NCI-H1694 (cell line): ENCODE data around the gene TSPAN10.

Experiments used
- DNase-seq: peaks from one replicate; lab custom pipeline; 2025; lab: John Stamatoyannopoulos, UW

The TSPAN10 gene

GRCh38 chr17:81635431-81635830, 1.6 kb upstream of the TSPAN10 start:
- no peak for DNase-seq

GRCh38 chr17:81635973-81636504, 957 bp upstream of the TSPAN10 start:
- DNase-seq = no peak

GRCh38 chr17:81638683-81639082, 1.7 kb downstream of the TSPAN10 start:
- DNase-seq = no peak

GRCh38 chr17:81640011-81640410, 3.0 kb downstream of the TSPAN10 start:
- DNase-seq = no peak

DNA sequence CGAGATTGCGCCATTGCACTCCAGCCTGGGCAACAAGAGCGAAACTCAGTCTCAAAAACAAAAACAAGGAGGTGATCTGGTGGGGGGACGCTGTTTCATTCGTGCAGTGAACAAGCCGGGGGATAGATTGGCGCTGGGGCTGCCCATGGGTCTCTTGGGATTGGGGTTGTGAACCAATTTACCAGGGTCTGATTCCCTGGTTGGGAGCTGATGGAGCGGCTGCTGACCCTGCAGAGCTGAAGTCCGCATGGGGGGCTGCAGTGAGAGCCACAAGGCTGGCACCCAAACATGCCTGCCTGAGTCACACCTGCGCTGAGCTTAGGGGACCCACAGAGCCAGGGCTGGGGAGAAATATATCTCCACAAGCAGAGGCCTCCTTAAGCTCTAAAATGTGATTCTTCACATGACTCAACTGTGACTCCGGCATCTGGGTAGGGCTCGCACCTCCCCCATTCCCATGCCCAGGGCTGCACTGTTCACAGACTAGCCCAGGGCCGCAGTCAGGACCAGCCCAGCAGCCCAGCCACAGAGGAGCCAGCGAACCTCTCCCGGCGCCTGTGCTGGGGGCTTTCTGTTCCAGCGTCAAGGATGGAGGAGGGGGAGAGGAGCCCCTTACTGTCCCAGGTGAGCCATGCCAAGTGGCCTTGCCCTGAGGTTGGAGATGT, 5.0 kb downstream of the TSPAN10 start:
- DNase-seq = no peak

DNA sequence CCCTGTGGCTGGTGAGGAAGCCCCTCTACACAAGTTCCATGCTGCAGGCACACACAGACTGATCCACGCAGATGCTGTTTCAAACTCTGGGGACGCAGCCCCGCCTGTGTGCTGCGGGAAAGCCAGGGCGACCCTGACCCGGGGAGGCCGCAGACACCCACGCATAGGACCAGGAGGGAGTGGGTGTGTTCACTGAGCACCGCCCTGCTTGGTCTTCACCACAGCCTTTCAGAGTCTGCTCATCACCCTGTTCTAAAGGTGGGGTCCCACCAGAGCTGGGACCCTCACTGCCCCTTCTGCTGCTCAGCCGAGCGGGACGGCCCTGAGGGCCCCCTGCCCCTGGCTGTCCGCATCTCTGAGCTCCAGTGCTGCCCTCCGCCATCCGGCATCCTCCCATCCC, 7.5 kb downstream of the TSPAN10 start:
- DNase-seq = no peak

- no peak for DNase-seq
Observed at GRCh38 chr17:81644976-81645952, 8.3 kb downstream of the TSPAN10 start.

GRCh38 chr17:81646869-81647600, 10.0 kb downstream of the TSPAN10 start:
- no peak for DNase-seq

DNA sequence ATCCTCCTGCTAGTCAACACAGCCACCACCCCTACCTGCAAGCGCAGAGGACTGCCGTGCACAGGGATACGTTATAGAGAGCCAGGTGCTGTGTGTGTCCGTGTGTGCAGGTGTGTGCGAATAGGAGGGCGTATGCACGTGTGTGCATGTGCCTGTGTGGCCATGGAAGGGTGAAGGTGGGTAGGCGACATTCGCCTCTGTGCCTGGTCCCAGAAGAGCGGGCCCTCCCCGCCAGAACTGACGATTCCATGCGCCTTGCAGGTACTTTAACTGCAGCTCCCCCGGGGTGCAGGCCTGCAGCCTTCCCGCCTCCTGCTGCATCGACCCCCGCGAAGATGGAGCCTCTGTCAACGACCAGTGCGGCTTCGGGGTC, 10.6 kb downstream of the TSPAN10 start:
- no peak for DNase-seq

DNA sequence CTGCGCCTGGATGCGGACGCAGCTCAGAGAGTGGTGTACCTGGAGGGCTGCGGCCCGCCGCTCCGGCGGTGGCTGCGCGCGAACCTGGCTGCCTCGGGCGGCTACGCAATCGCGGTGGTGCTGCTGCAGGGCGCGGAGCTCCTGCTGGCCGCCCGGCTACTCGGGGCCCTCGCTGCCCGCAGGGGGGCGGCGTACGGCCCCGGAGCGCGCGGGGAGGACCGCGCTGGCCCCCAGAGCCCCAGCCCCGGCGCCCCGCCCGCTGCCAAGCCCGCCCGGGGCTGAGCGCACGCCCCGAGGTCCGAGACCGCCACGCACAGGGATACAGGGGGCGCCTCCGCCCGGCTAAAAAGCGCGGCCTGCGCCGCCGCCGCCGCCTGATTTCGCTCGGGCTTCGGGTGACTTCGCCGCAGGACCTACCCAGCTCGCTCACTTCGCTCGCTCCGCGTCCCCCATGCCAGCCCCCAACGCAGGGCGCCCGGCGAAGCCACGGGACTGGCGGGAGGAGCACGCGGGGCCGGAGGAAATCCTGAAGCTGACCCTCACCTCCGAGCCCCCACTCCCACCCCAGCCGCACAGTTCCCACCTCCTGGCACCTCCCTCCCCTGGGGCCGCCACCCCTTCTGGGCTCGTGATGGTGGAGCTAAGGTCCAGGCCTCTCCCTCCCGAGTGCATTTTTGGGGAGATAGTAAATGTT, 11.2 kb downstream of the TSPAN10 start:
- no peak for DNase-seq

- no peak for DNase-seq
Observed at GRCh38 chr17:81648707-81649085, 11.7 kb downstream of the TSPAN10 start.

DNA sequence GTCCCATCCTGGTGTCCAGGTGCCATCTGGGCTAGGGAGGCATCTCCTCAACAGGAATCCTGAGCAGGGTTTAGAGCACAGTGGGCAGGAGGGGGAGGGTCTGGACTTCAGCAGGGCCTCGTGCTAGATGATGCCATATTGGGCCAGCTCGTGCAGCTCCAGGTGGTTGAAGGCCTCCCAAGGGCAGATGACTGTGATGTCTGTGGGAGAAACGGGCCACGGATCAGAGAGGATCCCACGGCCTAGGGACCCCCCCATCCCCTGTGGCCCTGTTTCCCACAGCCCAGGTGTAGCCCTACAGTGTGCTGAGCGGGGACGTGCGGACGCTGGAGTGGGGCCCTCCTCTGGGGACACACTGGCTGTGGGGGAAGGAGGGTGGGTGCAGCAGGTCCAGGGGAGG, 14.0 kb downstream of the TSPAN10 start:
- DNase-seq = no peak

GRCh38 chr17:81651692-81652091, 14.7 kb downstream of the TSPAN10 start:
- DNase-seq = no peak

DNA sequence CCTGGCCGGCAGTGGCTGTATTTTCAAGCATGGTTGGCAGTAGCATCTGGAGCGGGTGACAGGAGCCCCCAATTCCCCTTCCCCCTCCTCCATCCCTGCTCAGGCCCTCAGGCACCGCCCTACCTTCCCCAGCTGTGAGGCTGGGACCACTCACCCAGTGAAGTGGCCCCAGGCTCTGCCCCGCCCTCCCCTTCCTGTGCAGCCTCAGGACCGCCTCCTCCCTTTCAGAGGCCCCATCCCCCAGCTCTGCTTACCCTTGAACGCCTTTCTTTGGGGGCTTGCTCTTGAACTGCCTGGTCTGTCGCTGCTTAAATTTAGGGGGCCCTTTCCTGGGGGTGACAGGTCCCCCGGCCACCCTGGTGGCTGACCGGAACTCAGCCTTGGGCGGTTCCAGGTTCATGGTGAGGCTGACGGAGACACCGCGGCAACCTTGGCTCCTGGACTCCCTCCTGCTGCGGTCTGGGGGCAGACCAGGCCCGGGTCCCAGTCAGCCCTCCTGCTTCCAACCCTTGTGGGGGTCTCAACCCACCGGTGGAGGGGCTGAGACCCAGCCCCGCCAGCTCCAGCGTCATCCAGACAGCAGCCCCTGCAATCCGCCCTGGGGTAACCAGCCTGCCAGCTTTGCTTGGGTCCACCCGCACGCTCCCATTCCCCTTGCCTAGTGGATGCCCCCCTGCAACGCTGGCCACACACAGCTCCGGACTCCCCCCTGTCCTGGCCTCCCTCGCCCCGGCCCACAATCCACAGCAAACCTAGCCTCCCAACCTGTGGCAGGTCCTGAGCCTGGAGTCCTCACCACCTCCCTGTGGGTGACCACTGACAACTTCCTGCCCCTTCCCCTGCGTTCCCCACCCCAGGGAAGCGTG, 16.1 kb downstream of the TSPAN10 start:
- no peak for DNase-seq

GRCh38 chr17:81655378-81656117, 18.6 kb downstream of the TSPAN10 start:
- DNase-seq = no peak

DNA sequence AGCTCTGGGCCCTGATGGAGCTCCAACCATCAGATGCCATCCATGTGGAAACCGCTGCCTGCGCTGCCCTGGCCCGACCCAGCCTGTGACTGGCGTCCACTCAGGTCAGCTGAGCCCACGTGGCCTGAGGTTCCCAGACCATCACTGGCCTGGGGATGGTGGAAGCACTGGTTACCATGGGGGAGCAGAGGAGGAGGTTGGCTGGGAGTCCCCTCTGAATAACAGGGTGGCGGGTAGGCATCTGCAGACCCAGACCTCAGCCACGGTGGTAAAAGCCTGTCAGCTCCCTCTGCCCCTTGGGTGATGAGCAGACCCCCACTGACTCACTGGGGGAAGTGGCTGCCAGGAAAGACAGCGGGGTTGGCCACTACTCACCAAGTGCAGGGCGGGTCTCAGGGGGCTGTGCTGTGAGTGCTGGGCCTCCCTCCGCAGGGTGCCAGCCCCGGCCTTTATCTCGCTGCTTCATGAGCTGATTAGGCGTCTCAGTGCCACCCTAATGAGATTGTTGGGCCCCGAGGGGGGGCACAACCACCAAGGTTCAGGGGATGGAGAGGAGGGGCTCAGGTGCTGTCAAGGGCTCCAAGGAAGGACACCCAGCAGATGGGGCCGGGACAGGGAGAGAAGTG, 19.2 kb downstream of the TSPAN10 start, which contains the start of gene PDE6G:
Gene PDE6G (minus strand): TSS at position 425 of the 626 bp plus-strand sequence. CDS start 3,237 bp downstream, outside the sequence.
- DNase-seq = no peak

- DNase-seq = no peak
Observed at GRCh38 chr17:81656835-81657234, 19.8 kb downstream of the TSPAN10 start.

DNA sequence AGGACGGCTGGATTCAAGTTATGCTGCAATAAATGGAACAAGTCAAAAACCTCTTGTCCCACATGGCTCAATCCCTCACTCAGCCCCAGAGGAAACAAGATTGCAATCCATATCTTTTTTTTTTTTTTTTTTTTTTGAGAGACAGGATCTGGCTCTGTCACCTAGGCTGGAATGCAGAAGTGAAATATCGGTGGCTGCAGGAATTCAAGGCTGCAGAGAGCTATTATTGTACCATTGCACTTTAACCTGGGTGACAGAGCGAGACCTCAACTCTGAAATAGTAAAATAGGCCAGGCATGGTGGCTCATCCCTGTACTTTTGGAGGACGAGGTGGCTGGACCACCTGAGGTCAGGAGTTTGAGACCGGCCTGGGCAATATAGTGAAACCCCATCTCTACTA, 22.0 kb downstream of the TSPAN10 start:
- no peak for DNase-seq

- no peak for DNase-seq
Observed at GRCh38 chr17:81660441-81660840, 23.4 kb downstream of the TSPAN10 start.
